ENCODE data around the gene NYAP2.

Gene NYAP2

DNA sequence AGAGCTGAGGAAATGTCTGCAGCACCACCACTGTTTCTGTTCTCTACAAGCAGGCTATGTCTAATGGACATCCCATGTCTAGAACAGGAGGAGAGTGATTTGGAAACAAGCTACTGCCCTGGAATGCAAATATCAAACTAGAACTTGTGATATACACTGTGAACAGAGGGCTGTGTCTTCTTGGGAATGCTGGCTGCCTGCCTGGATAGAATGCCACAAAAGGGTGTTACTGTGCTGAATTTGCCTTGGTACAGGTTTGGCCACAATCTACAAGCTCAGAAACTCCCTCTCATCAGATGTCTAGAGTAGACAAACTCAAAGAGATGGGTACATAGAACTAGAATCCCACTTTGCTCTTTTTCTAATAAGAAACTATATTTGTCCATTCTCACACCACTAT, 170.5 kb downstream of the NYAP2 start:
- DNase-seq = no peak

- no peak for DNase-seq
These were observed 174.1 kb downstream of the NYAP2 start for GRCh38 chr2:225573603-225574002.

GRCh38 chr2:225574582-225575138, 175.2 kb downstream of the NYAP2 start:
- DNase-seq = no peak

DNA sequence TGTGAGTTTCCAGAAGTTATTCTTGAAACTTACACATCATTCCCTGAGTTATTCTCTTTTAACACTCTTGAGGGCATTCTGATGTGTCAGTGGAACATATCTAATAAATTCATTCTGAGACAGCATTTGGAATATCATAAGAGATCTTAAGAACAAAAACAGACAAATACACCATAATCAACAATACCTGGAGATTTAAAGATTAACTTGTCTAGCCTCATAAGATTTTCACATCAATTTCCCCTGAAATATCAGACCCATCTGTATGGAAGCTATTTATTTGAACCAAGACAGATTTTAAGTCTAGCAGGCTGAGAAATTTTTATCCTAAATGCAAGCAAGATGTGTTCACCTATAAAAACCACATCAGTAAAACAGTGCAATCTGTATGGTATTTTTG, 181.6 kb downstream of the NYAP2 start:
- DNase-seq = no peak

GRCh38 chr2:225581906-225582305, 182.4 kb downstream of the NYAP2 start:
- DNase-seq = no peak

GRCh38 chr2:225582355-225583116, 183.0 kb downstream of the NYAP2 start:
- no peak for DNase-seq

DNA sequence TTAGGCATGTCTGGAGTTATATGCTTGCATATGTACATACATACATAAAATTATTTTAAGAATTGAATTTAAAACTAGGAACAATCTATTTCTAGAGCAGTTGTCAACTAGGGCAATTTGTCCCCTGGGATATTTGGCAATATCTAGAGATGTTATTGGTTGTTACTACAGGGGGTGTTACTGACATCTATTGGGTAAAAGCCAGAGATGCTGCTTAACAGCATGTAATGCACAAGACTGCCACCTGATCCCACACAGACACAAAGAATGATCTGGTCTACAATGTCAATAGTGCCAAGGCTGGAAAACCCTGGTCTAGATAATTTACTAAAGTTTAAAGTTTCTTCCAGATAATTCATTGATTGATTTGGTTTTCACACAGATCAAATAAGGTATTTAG, 185.3 kb downstream of the NYAP2 start:
- DNase-seq = no peak

DNA sequence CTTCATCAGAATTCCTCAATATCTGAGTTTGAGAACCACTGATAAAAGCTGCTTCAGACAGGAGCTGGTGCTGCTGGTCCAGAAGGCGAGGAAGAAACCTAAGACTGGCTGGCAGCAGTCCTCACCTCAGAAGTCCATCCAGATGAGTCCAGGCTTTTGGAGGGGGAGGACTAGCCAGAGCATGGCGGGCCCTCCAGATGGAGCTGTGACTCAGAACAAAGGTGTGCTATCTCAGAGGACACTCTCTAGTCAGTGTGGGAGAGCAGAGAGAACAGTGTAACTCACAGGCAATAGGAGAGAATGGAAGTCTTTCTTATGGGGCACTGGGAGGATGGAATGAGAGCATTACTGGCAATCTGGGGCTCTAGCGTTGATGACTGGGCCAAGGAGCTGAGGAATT, 191.4 kb downstream of the NYAP2 start:
- DNase-seq = no peak

DNA sequence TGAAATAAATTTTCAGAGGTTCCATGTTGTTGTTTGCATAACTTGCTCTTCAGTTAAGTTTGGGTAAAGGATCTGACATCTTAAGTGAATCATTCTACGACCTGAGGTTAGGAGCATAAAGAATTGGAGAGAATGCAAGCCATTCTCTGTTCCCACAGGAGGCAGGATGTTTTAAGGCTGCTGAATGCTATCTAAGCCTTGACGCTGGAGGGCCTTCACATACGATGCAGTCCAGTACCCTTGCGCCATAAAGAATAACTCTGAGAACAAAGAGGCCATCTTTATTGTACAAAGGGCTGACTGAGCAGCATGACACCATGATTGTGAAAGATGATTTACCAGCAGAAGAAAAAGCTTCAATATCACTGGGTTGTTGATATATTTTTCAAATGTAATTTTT, 198.4 kb downstream of the NYAP2 start:
- DNase-seq = no peak

- no peak for DNase-seq
These were observed 198.9 kb downstream of the NYAP2 start for GRCh38 chr2:225598426-225598825.

DNA sequence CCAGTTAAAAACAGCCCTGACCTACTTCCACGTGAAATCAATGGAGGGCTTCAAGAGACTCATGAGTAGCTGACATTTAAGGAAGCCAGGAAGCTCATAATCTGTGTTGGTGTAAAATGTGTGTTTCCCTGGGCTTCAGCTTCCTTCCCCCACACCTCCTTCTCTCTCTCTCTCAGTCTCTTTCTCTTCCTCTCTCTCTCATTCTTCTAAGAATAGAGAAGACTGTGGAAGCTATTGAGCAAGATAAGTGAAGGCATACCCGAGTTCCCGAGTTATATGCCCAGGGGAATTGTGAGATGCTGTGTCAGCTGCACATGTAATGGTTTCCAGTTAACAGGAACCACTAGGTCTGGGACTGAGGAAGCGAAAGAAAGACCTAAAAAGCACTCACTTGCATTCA, 199.4 kb downstream of the NYAP2 start:
- DNase-seq = no peak

DNA sequence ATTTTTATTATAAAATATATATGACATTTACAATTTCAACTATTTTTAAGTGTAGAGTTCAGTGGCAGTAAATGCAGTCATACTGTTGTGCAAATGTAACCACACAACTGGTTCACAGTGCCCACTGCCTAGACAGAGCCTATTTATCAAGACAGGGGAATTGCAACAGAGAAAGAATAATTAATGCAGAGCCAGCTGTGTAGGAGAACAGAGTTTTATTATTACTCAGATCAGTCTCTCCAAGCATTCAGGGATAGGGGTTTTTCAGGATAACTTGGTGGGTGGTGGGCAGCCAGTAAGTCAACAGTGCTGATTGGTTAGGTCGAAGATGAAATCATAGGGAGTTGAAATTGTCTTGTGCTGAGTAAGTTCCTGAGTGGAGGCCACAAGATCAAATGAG, 200.3 kb downstream of the NYAP2 start:
- DNase-seq = no peak

- no peak for DNase-seq
These were observed 200.9 kb downstream of the NYAP2 start for GRCh38 chr2:225600444-225600843.

- DNase-seq = no peak
These were observed 201.4 kb downstream of the NYAP2 start for GRCh38 chr2:225600865-225601264.

- no peak for DNase-seq
These were observed 202.7 kb downstream of the NYAP2 start for GRCh38 chr2:225602205-225602604.

- no peak for DNase-seq
These were observed 208.6 kb downstream of the NYAP2 start for GRCh38 chr2:225608136-225608535.

GRCh38 chr2:225612636-225613035, 213.1 kb downstream of the NYAP2 start:
- no peak for DNase-seq

- no peak for DNase-seq
These were observed 215.4 kb downstream of the NYAP2 start for GRCh38 chr2:225614915-225615314.

- DNase-seq = no peak
These were observed 216.0 kb downstream of the NYAP2 start for GRCh38 chr2:225615514-225615913.

- no peak for DNase-seq
These were observed 216.9 kb downstream of the NYAP2 start for GRCh38 chr2:225616372-225616771.

- no peak for DNase-seq
These were observed 217.3 kb downstream of the NYAP2 start for GRCh38 chr2:225616848-225617247.

DNA sequence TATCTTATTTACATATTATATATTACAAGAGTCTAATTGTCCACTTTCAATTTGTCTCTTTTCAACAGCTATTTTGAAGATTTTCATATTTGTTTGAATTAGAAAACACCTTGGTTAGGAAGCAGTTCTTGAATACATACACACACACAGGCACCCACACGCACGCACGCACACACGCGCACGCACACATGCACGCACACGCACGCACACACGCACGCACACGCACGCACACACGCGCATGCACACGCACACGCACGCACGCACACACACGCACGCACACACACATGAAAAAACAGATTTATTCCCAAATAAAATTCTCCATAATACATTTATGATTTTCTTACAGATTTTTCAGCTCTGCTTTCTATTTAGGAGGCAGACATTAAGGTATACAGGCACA, 220.7 kb downstream of the NYAP2 start:
- no peak for DNase-seq

- no peak for DNase-seq
These were observed 231.5 kb downstream of the NYAP2 start for GRCh38 chr2:225630824-225631533.

- no peak for DNase-seq
These were observed 232.8 kb downstream of the NYAP2 start for GRCh38 chr2:225632351-225632750.
